GM21717 (cell line): ENCODE data around the gene INPP4A.
"Not testable (repeated sequence)": the region's sequence is repeated elsewhere in the genome, so short reads cannot be mapped to it uniquely, and the experiment has no call there.

ENCODE experiments used
- ATAC-seq: cut with Tn5 transposase; IDR thresholded peaks from one replicate; pipeline ENCODE4 v1.9.1; 2021; ENCODE audit warnings: mild to moderate bottlenecking, moderate library complexity; ENCODE audit not compliant: unreplicated experiment

INPP4A gene

GRCh38 chr2:98444436-98445176 is at the start of gene INPP4A:
Gene INPP4A, plus strand, starts transcription at chr2:98444858. Its CDS starts 75,191 bp downstream, at chr2:98520049.
- peak; percentile 73 for ATAC-seq

DNA sequence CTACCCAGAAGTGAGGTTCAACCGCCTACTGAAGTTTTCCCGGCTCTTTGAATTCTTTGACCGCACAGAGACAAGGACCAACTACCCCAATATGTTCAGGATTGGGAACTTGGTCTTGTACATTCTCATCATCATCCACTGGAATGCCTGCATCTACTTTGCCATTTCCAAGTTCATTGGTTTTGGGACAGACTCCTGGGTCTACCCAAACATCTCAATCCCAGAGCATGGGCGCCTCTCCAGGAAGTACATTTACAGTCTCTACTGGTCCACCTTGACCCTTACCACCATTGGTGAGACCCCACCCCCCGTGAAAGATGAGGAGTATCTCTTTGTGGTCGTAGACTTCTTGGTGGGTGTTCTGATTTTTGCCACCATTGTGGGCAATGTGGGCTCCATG is 48.7 kb upstream of the INPP4A start:
- ATAC-seq = no peak

- ATAC-seq = no peak
Measured at GRCh38 chr2:98396745-98397355, 47.8 kb upstream of the INPP4A start.

DNA sequence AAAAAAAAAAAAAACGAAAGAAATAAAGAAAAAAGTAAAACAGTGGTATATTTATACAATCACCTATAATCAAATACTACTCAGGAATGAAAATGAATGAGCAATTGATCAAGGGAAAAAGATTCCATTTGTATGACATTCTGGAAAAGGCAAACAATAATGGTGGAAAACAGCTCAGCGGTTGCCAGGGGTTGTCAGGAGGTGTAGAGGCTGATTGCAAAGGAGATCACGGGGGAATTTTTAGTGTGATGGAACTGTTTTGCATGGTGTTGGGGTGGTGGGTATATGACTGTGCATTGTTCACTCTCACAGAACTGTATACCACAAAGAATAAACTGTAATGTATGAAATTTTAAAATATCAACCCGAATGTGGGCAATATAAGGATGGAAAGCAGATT is 45.5 kb upstream of the INPP4A start:
- no peak for ATAC-seq

DNA sequence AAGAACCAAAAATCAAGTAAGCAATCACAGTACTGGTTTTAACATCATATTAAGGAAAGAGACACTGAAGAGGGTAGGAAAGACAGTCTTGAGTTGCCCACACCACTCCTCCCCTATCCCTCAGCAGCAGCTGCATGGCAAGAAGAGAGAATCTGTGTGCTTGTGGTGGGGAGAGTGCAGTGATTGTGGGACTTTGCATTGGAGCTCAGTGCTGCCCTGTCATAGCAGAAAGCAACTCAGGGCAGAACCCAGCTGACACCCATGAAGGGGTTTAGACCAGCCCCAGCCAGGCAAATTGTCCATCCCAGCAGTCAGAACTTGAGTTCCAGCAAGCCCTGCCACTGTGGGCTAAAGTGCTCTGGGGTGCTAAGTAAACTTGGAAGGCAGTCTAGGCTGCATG is 40.8 kb upstream of the INPP4A start:
- ATAC-seq = no peak

DNA sequence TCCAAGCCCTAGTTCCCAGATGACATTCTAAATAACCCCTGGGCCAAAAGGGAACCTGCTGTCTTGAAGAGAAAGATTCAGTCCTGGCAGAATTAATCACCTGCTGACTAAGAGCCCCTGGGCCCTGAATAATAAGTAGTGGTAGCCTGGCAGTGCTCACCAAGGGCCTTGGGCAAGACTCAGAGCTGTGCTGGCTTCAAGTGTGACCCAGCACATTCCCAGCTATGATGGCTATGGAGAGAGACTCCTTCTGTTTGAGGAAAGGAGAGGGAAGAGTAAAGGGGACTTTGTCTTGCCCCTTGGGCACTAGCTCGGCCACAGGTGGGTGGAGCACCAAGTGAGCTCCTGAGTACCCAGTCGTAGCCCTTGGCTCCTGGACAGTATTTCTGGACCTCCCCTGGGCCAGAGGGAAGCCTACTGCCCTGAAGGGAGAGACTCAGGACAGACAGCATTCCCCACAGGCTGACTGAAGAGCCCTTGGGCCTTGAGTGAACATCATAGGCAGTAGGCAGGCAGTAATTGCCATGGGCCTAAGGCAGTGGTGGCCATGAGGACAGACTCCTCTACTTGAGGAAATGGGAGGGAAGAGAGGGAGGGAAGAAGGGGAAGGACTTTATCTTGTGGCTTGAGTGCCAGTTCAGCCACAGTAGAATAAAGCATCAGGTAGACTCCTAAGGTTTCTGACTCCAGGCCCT is 40.0 kb upstream of the INPP4A start:
- ATAC-seq = no peak

DNA sequence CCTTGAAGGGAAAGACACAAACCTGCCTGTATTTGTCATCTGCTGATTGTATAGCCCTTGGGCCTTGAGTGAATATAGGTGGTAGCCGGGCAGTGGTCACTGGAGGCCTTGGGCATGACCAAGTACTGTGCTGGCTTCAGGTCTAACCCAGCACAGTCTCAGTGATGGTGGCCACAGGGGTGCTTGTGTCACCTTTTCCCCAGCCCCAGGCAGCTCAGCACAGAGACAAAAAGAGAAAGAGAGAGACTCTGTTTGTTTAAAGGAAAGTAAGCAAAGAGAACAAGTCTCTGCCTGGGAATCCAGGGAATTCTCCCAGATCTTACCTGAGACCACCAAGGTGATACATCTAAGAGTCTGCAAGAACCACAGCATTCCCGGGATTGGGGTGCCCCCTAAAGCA is 39.4 kb upstream of the INPP4A start:
- no peak for ATAC-seq

DNA sequence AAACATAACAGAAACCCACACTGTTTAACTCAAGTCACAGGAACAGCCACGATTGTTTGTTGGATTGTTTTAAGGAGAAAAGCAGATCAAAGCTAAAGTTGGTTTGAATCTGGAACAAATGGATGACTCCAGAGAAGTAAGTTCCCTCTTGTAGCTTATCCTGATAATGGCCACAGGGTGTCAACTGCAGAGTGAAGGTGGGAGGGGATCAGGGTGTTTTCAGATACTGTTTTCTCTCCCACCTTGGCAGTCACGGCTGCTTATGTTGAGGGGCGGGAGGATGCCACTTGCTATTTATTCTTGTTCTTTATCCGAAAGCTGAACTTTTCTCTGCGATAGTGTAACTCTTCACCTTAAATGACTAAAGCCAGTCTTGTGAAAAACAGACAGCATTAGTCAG is 36.5 kb upstream of the INPP4A start:
- ATAC-seq = no peak

- ATAC-seq = no peak
Measured at GRCh38 chr2:98412751-98413458, 31.8 kb upstream of the INPP4A start.

DNA sequence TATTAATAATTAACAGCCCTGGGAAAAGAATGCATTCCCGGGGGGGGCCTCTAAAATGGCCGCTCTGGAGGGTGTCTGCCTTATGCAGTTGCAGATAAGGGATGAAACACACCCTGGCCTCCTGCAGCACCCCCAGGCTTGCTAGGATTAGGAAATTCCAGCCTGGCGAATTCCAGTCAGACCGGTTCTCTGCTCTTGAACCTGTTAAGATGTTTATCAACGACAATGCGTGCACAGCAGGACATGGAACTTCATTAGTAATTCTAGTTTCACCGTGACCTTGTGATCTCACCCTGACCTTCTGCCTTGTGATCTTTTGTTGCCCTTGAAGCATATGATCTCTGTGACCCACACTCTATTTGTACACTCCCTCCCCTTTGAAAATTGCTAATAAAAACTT is 30.4 kb upstream of the INPP4A start:
- ATAC-seq = not testable (repeated sequence)

DNA sequence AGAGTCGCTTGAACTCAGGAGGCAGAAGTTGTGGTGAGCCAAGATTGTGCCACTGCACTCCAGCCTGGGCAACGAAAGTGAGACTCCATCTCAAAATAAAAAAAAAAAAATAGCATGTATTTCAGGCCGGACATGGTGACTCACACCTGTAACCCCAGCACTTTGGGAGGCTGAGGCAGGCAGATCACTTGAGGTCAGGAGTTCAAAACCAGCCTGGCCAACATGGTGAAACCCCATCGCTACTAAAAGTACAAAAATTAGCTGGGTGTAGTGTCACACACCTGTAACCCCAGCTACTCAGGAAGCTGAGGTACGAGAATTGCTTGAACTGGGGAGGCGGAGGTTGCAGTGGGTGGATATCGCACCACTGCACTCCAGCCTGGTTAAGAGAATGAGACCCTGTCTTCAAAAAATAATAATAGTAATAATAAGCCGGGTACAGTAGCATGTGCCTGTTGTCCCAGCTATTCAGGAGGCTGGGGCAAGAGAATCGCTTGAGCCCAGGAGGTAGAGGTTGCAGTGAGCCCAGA is 28.9 kb upstream of the INPP4A start:
- ATAC-seq = not testable (repeated sequence)

- ATAC-seq = no peak
Measured at GRCh38 chr2:98416383-98417159, 28.1 kb upstream of the INPP4A start.

GRCh38 chr2:98419544-98419943 is 25.1 kb upstream of the INPP4A start:
- ATAC-seq = no peak

GRCh38 chr2:98419977-98420725 is 24.5 kb upstream of the INPP4A start:
- ATAC-seq = no peak

DNA sequence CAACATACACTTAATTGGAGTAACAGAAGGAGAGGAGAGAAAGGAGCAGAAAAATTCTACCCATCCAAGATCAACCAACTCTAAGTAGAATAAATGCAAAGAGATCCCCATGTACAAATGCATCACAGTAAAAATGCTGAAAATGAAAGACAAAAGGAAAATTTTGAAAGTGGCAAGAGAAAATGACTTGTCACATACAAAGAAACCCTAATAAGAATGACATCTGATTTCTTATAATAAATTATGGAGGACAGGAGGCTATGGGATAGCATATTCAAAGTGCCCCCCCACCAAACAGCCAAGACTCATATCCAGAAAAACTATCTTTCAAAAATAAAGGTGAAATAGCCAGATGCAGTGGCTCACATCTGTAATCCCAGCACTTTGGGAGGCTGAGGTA is 22.2 kb upstream of the INPP4A start:
- ATAC-seq = no peak

DNA sequence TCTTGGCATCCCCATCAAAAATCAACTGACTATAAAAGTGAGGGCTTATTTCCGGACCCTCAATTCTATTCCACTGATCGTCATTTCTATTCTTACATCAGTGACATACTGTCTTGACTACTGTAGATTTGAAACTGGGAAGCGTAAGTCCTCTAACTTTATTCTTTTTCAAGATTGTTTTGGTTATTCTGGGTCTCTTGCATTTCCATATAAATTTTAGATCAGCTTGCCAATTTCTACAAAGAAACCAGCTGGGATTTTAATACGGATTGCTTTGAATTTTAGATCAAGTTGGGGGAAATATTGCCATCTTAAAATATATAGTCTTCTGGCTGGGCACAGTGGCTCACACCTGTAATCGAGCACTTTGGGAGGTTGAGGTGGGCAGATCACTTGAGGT is 17.9 kb upstream of the INPP4A start:
- no peak for ATAC-seq

- no peak for ATAC-seq
Measured at GRCh38 chr2:98432145-98432544, 12.5 kb upstream of the INPP4A start.

- ATAC-seq = no peak
Measured at GRCh38 chr2:98433363-98433964, 11.2 kb upstream of the INPP4A start.

- ATAC-seq = no peak
Measured at GRCh38 chr2:98434492-98434891, 10.2 kb upstream of the INPP4A start.
